ENCODE results near the gene ZNF785.

GRCh38 chr16:30604316-30604947 is 18.9 kb upstream of the ZNF785 start:
- TF ChIP-seq EZH2 (IDR thresholded peaks at IDR 0.05; ENCODE audit: borderline replicate concordance, insufficient read depth, low read depth, low read length, poor library complexity, severe bottlenecking) (no peak), CTCF (IDR thresholded peaks at IDR 0.05) (no peak)

Measured in B cell (primary cell).